ENCODE measurements around the gene SEL1L3. TPM values are rescaled to one million over a fixed set of nuclear protein-coding genes. Genes with fewer than 3 reads are reported as not detected.

SEL1L3 gene
- total and polyA plus RNA-seq, 4 donors = 3.3 to 13.1 (median 5.7) TPM

DNA sequence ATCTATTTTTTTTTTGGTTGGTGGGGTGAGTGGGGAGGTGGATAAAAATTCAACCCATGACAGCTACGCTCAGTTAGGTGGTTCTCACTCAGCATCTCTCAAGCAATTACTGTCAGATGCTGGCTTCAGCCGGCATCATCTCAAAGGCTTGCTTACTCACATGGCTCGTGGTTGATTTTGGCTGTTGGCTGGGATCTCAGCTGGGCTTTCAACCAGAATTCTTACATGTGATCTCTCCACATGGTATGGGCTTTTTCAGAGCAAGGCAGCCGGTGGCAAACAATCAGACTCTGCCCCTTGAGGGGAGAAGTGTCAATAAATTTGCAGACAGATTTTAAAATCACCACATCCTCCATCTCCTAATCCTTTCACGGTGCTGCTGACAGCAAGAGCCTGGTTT is 159.9 kb downstream of the SEL1L3 start:
- Histone ChIP-seq H3K27me3 (ENCODE audit: control insufficient read depth in 4 of 4, insufficient read depth in 4 of 4, low read length in 3 of 4) (peaks cover 0 to 2% (median 0%) of the 10 kb centered on the region in 4 donors), H3K36me3 (ENCODE audit: control insufficient read depth in 4 of 4, insufficient read depth in 3 of 4, low read depth in 1 of 4, low read length in 3 of 4) (no peaks in the 10 kb centered on the region), H3K4me1 (ENCODE audit: control insufficient read depth in 4 of 4, insufficient read depth in 4 of 4, low read length in 3 of 4) (no peaks in the 10 kb centered on the region), H3K9me3 (ENCODE audit: control insufficient read depth in 4 of 4, low read length in 3 of 4) (no peaks in the 10 kb centered on the region), H3K4me3 (ENCODE audit: low read depth in 1 of 3, low read length in 3 of 3) (no peak overlapping the region), H3K9ac (ENCODE audit: low read depth in 1 of 2, low read length in 2 of 2) (no peak overlapping the region), H3K27ac (ENCODE audit: low read depth in 1 of 2, low read length in 2 of 2) (no peak overlapping the region)
- WGBS = 65% methylated on average over 5 of the region's 5 CpGs
- DNase-seq (ENCODE audit: low spot score) = no peak
- TF ChIP-seq TAF1 (conservative IDR thresholded peaks at IDR 0.05) = no peak
- TF ChIP-seq, protein P1, sequence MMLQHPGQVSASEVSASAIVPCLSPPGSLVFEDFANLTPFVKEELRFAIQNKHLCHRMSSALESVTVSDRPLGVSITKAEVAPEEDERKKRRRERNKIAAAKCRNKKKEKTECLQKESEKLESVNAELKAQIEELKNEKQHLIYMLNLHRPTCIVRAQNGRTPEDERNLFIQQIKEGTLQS (IDR thresholded peaks at IDR 0.05) = no peak
- no peak for TF ChIP-seq RXRA (IDR thresholded peaks at IDR 0.05)
- TF ChIP-seq YY1 (IDR thresholded peaks at IDR 0.05) = no peak
- TF ChIP-seq FOXA1 (IDR thresholded peaks at IDR 0.05) = no peak
- TF ChIP-seq, protein P2, sequence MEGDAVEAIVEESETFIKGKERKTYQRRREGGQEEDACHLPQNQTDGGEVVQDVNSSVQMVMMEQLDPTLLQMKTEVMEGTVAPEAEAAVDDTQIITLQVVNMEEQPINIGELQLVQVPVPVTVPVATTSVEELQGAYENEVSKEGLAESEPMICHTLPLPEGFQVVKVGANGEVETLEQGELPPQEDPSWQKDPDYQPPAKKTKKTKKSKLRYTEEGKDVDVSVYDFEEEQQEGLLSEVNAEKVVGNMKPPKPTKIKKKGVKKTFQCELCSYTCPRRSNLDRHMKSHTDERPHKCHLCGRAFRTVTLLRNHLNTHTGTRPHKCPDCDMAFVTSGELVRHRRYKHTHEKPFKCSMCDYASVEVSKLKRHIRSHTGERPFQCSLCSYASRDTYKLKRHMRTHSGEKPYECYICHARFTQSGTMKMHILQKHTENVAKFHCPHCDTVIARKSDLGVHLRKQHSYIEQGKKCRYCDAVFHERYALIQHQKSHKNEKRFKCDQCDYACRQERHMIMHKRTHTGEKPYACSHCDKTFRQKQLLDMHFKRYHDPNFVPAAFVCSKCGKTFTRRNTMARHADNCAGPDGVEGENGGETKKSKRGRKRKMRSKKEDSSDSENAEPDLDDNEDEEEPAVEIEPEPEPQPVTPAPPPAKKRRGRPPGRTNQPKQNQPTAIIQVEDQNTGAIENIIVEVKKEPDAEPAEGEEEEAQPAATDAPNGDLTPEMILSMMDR (IDR thresholded peaks at IDR 0.05; ENCODE audit: low read depth, low read length, missing input control) = no peak
- no peak for TF ChIP-seq SP1 (IDR thresholded peaks at IDR 0.05)
- TF ChIP-seq, protein P3, sequence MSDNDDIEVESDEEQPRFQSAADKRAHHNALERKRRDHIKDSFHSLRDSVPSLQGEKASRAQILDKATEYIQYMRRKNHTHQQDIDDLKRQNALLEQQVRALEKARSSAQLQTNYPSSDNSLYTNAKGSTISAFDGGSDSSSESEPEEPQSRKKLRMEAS (IDR thresholded peaks at IDR 0.05) = no peak
- no peak for TF ChIP-seq HNF4A (conservative IDR thresholded peaks at IDR 0.05)
- TF ChIP-seq, protein P4, sequence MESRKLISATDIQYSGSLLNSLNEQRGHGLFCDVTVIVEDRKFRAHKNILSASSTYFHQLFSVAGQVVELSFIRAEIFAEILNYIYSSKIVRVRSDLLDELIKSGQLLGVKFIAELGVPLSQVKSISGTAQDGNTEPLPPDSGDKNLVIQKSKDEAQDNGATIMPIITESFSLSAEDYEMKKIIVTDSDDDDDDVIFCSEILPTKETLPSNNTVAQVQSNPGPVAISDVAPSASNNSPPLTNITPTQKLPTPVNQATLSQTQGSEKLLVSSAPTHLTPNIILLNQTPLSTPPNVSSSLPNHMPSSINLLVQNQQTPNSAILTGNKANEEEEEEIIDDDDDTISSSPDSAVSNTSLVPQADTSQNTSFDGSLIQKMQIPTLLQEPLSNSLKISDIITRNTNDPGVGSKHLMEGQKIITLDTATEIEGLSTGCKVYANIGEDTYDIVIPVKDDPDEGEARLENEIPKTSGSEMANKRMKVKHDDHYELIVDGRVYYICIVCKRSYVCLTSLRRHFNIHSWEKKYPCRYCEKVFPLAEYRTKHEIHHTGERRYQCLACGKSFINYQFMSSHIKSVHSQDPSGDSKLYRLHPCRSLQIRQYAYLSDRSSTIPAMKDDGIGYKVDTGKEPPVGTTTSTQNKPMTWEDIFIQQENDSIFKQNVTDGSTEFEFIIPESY (IDR thresholded peaks at IDR 0.05) = no peak
- TF ChIP-seq, protein P5, sequence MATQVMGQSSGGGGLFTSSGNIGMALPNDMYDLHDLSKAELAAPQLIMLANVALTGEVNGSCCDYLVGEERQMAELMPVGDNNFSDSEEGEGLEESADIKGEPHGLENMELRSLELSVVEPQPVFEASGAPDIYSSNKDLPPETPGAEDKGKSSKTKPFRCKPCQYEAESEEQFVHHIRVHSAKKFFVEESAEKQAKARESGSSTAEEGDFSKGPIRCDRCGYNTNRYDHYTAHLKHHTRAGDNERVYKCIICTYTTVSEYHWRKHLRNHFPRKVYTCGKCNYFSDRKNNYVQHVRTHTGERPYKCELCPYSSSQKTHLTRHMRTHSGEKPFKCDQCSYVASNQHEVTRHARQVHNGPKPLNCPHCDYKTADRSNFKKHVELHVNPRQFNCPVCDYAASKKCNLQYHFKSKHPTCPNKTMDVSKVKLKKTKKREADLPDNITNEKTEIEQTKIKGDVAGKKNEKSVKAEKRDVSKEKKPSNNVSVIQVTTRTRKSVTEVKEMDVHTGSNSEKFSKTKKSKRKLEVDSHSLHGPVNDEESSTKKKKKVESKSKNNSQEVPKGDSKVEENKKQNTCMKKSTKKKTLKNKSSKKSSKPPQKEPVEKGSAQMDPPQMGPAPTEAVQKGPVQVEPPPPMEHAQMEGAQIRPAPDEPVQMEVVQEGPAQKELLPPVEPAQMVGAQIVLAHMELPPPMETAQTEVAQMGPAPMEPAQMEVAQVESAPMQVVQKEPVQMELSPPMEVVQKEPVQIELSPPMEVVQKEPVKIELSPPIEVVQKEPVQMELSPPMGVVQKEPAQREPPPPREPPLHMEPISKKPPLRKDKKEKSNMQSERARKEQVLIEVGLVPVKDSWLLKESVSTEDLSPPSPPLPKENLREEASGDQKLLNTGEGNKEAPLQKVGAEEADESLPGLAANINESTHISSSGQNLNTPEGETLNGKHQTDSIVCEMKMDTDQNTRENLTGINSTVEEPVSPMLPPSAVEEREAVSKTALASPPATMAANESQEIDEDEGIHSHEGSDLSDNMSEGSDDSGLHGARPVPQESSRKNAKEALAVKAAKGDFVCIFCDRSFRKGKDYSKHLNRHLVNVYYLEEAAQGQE (IDR thresholded peaks at IDR 0.05) = no peak
- no peak for TF ChIP-seq RAD21 (IDR thresholded peaks at IDR 0.05)
- no peak for TF ChIP-seq HNF4G (IDR thresholded peaks at IDR 0.05)
- no peak for TF ChIP-seq EGR1 (IDR thresholded peaks at IDR 0.05; ENCODE audit: low read depth in 2 of 2)
- TF ChIP-seq JUND (IDR thresholded peaks at IDR 0.05) = no peak
- TF ChIP-seq NR2F2 (IDR thresholded peaks at IDR 0.05) = no peak
- no peak for TF ChIP-seq FOXA2 (IDR thresholded peaks at IDR 0.05)

DNA sequence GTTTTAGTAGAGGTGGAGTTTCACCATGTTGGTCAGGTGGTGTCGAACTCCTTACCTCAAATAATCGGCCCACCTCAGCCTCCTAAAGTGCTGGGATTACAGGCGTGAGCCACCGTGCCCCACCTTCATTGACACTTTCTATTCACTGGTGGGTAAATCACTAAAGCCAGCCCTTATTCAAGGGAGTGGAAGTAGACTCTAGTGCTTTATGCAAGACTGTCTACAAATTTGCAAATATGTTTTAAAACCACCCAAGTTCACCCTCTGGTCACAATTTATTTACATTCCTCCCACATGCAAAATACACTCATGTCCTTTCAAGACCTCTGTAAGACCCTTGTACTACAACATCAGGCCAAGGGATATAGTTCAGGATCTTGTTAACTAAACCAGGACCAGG is 162.1 kb downstream of the SEL1L3 start:
- 78% methylated on average over 4 of the region's 4 CpGs for whole genome bisulfite sequencing
- TF ChIP-seq RXRA (IDR thresholded peaks at IDR 0.05) = no peak
- no peak for TF ChIP-seq YY1 (IDR thresholded peaks at IDR 0.05)
- TF ChIP-seq FOXA1 (IDR thresholded peaks at IDR 0.05) = no peak
- TF ChIP-seq EGR1 (IDR thresholded peaks at IDR 0.05; ENCODE audit: low read depth in 2 of 2) = no peak
- TF ChIP-seq, protein P4 (IDR thresholded peaks at IDR 0.05) = no peak
- TF ChIP-seq NR2F2 (IDR thresholded peaks at IDR 0.05) = no peak
- H3K9ac ChIP-seq (ENCODE audit: low read depth in 1 of 2, low read length in 2 of 2) = no peak overlapping the region
- no peaks in the 10 kb centered on the region for H3K9me3 ChIP-seq (ENCODE audit: control insufficient read depth in 4 of 4, low read length in 3 of 4)
- no peaks in the 10 kb centered on the region for H3K36me3 ChIP-seq (ENCODE audit: control insufficient read depth in 4 of 4, insufficient read depth in 3 of 4, low read depth in 1 of 4, low read length in 3 of 4)
- peaks cover 0 to 2% (median 0%) of the 10 kb centered on the region in 4 donors for H3K27me3 ChIP-seq (ENCODE audit: control insufficient read depth in 4 of 4, insufficient read depth in 4 of 4, low read length in 3 of 4)
- no peak overlapping the region for H3K27ac ChIP-seq (ENCODE audit: low read depth in 1 of 2, low read length in 2 of 2)
- no peaks in the 10 kb centered on the region for H3K4me1 ChIP-seq (ENCODE audit: control insufficient read depth in 4 of 4, insufficient read depth in 4 of 4, low read length in 3 of 4)
- no peak overlapping the region for H3K4me3 ChIP-seq (ENCODE audit: low read depth in 1 of 3, low read length in 3 of 3)
- no peak for DNase-seq (ENCODE audit: low spot score)
